T47D (cell line): Measurements from ENCODE around the gene MMS19.

Experiments
- DNase-seq, 2 experiments: peaks; one replicate each; pipeline versions ENCODE4 v3.0.0 to v3.0.0-alpha.2; 2011 to 2012; ENCODE audit warnings: low read depth in 1 of 2, low spot score in 1 of 2
- JUND ChIP-seq: IDR thresholded peaks from 2 replicates; pipeline ENCODE4 v1.6.1; 2012; ENCODE audit warnings: low read depth
- in situ Hi-C: cut with HindIII; loops from 2 replicates; pipeline ENCODE4 v1.10.0; 2016; ENCODE audit warnings: low sequenced_read_pairs, low pct_unique_long_range_greater_than_20kb

MMS19 gene

GRCh38 chr10:97408496-97408992 is 89.7 kb downstream of the MMS19 start:
- no peak for TF ChIP-seq JUND
- peak in 1 of 2 experiments; percentile 39 for DNase-seq
- in situ Hi-C loops = no loop called here
